HepG2 (cell line): Measurements from ENCODE around the gene PPOX. TPM values are rescaled to one million over a fixed set of nuclear protein-coding genes. Genes with fewer than 3 reads are reported as not detected.

Experiments used
- AGO1 ChIP-seq: fragments of 200-400 bp; formaldehyde crosslinking; IDR thresholded peaks from 2 replicates; pipeline ENCODE4 v1.6.1; 2017; ENCODE audit warnings: mild to moderate bottlenecking, low read depth, low read length, moderate library complexity; ENCODE audit not compliant: poor library complexity, severe bottlenecking
- BCL6 ChIP-seq: IDR thresholded peaks from 2 replicates; pipeline ENCODE4 v1.6.1; 2016; ENCODE audit warnings: missing genetic modification reagents, missing compliant biosample characterization
- CREBL2 ChIP-seq: sonication (generic); formaldehyde crosslinking; IDR thresholded peaks from 2 replicates; pipeline ENCODE4 v1.8.1; 2023; ENCODE audit warnings: missing genetic modification reagents, mild to moderate bottlenecking, borderline replicate concordance
- FOSL1 ChIP-seq: sonication (generic); formaldehyde crosslinking; IDR thresholded peaks from 2 replicates; pipeline ENCODE4 v1.9.0; 2021; ENCODE audit warnings: missing genetic modification reagents, borderline replicate concordance
- GTF3A ChIP-seq: sonication (generic); formaldehyde crosslinking; conservative IDR thresholded peaks from 2 replicates; pipeline ENCODE4 v1.4.0; 2020; ENCODE audit warnings: mild to moderate bottlenecking, missing genetic modification reagents
- KAT7 ChIP-seq: IDR thresholded peaks from 2 replicates; pipeline ENCODE4 v1.6.1; 2018; ENCODE audit warnings: borderline replicate concordance, missing compliant biosample characterization
- MAFF ChIP-seq: IDR thresholded peaks from 2 replicates; pipeline ENCODE4 v1.6.1; 2011; ENCODE audit warnings: low read depth, low read length, improper control_type of control experiment
- PRDM15 ChIP-seq: sonication (generic); formaldehyde crosslinking; IDR thresholded peaks from 2 replicates; pipeline ENCODE4 v1.4.0; 2020; ENCODE audit warnings: missing genetic modification reagents
- RCOR2 ChIP-seq: IDR thresholded peaks from 2 replicates; pipeline ENCODE4 v1.6.1; 2016; ENCODE audit warnings: missing biosample characterization, missing genetic modification reagents
- RXRA ChIP-seq: sonication (generic); formaldehyde crosslinking; IDR thresholded peaks from 2 replicates; pipeline ENCODE4 v1.5.1; 2020; ENCODE audit warnings: missing genetic modification reagents
- SUZ12 ChIP-seq: fragments of 150-350 bp; IDR thresholded peaks from 2 replicates; pipeline ENCODE4 v1.6.1; 2014; ENCODE audit warnings: low read depth, low read length
- ZBTB7B ChIP-seq: sonication (generic); formaldehyde crosslinking; IDR thresholded peaks from 2 replicates; pipeline ENCODE4 v1.4.0; 2020; ENCODE audit warnings: missing genetic modification reagents
- ZNF275 ChIP-seq: sonication (generic); formaldehyde crosslinking; IDR thresholded peaks from 2 replicates; pipeline ENCODE4 v1.8.0; 2022; ENCODE audit warnings: missing genetic modification reagents, mild to moderate bottlenecking, inconsistent platforms, borderline replicate concordance
- ZNF354B ChIP-seq: sonication (generic); formaldehyde crosslinking; IDR thresholded peaks from 2 replicates; pipeline ENCODE4 v1.8.0; 2022; ENCODE audit warnings: mild to moderate bottlenecking, missing genetic modification reagents
- ZNF572 ChIP-seq: sonication (generic); formaldehyde crosslinking; IDR thresholded peaks from 2 replicates; pipeline ENCODE4 v1.5.1; 2020; ENCODE audit warnings: mild to moderate bottlenecking, missing genetic modification reagents
- ZNF670 ChIP-seq: sonication (generic); formaldehyde crosslinking; IDR thresholded peaks from 2 replicates; pipeline ENCODE4 v1.8.0; 2022; ENCODE audit warnings: mild to moderate bottlenecking, missing genetic modification reagents, borderline replicate concordance
- ZNF784 ChIP-seq: sonication (generic); formaldehyde crosslinking; IDR thresholded peaks from 2 replicates; pipeline ENCODE4 v1.5.1; 2020; ENCODE audit warnings: missing genetic modification reagents, mild to moderate bottlenecking, borderline replicate concordance
- polyA plus RNA-seq, 8 experiments: library from polyadenylated mRNA; depleted of rRNA in 3 of 8; stranded (reverse) in 7 of 8; unstranded in 1 of 8; fragments of >200 nt; fragmentation: Illumina TruSeq in 4 of 8; extraction: Trizol in 4 of 8; gene quantifications; 2 replicates each; pipeline versions ENCODE4 v1.2.1 to v1.2.3, GENCODE V29; 2011 to 2016; ENCODE audit warnings: low read depth in 4 of 8, missing spikeins in 1 of 8, mixed read lengths in 1 of 8; ENCODE audit not compliant: insufficient read depth in 1 of 8
- total RNA-seq, 5 experiments: library from RNA; depleted of rRNA; stranded (reverse); fragments of >200 nt; fragmentation: Illumina TruSeq; extraction: Trizol; gene quantifications; 2 replicates each; pipeline ENCODE4 v1.2.3, GENCODE V29; 2016; ENCODE audit warnings: low read depth in 1 of 5
- TF ChIP-seq, protein P1 (sequence below): sonication (generic); formaldehyde crosslinking; conservative IDR thresholded peaks from 2 replicates; pipeline ENCODE4 v1.4.0; 2020; ENCODE audit warnings: missing genetic modification reagents
- TF ChIP-seq, protein P2 (sequence below): sonication (generic); formaldehyde crosslinking; conservative IDR thresholded peaks from 2 replicates; pipeline ENCODE4 v1.8.0; 2022; ENCODE audit warnings: missing genetic modification reagents

The PPOX gene
- total and polyA plus RNA-seq, 2 of the 13 experiments (the other 11 are each of a cell fraction or from before 2014, with no cell fraction given): 15.5 to 27.7 TPM

DNA sequence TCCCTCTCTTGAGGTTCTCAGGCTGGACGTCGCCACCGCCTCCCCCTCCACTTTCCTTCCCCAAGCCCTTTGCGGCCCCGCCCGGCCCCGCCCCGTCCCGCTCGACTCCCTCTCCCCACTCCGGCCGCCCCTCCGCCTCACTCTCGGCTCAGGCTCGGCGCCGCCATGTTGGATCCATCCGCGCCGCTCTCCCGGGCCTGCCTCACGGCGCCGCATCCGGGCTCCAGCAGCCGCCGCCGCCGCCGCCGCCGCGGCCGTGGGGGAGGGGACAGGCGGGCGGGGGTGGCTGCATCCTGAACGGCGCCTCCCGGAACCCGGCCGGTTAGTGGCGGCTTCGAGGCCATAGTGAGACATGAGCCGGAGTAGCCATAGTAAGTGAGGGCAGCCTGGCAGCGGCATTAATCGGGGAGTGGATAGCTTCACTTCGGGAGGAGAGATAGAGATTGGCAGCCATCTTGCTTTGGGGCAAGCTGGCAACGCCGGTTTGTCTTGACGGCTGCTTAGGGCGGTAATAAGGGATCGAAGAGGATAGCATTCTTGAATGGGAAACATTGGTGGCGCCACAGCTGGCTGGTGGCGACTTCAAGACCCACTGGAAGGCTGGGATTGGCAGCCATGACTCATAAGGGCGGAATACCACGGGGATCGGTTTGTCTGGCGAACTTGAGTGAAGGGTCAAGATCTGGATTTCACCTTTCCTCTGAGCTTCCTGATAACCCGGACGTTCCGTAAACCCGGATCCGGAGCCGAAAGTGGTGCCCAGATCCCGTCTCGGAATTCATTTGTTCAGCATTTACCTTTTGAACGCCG is 33.6 kb upstream of the PPOX start, which contains the start of gene DEDD (continued):
- no peak for TF ChIP-seq RXRA
- TF ChIP-seq PRDM15: peak; percentile 94
- 0 out of 2 replicates have a peak, but pooled peaks have one; percentile 28 for TF ChIP-seq ZNF275
- TF ChIP-seq BCL6 (CRISPR knock-in tag): peak; percentile 39; the same call in 1 of the 2 replicates
- no peak for TF ChIP-seq ZNF354B (CRISPR knock-in tag)
- TF ChIP-seq, protein P1, sequence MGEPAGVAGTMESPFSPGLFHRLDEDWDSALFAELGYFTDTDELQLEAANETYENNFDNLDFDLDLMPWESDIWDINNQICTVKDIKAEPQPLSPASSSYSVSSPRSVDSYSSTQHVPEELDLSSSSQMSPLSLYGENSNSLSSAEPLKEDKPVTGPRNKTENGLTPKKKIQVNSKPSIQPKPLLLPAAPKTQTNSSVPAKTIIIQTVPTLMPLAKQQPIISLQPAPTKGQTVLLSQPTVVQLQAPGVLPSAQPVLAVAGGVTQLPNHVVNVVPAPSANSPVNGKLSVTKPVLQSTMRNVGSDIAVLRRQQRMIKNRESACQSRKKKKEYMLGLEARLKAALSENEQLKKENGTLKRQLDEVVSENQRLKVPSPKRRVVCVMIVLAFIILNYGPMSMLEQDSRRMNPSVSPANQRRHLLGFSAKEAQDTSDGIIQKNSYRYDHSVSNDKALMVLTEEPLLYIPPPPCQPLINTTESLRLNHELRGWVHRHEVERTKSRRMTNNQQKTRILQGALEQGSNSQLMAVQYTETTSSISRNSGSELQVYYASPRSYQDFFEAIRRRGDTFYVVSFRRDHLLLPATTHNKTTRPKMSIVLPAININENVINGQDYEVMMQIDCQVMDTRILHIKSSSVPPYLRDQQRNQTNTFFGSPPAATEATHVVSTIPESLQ (CRISPR knock-in tag): 0 out of 2 replicates have a peak, but pooled peaks have one; percentile 34
- TF ChIP-seq ZNF670: peak; percentile 17; the same call in 1 of the 2 replicates
- TF ChIP-seq FOSL1 (CRISPR knock-in tag): peak; percentile 31; the same call in 1 of the 2 replicates
- no peak for TF ChIP-seq RCOR2
- TF ChIP-seq MAFF: no peak
- TF ChIP-seq KAT7 (CRISPR knock-in tag): 0 out of 2 replicates have a peak, but pooled peaks have one; percentile 24
- TF ChIP-seq SUZ12: no peak
- TF ChIP-seq, protein P2, sequence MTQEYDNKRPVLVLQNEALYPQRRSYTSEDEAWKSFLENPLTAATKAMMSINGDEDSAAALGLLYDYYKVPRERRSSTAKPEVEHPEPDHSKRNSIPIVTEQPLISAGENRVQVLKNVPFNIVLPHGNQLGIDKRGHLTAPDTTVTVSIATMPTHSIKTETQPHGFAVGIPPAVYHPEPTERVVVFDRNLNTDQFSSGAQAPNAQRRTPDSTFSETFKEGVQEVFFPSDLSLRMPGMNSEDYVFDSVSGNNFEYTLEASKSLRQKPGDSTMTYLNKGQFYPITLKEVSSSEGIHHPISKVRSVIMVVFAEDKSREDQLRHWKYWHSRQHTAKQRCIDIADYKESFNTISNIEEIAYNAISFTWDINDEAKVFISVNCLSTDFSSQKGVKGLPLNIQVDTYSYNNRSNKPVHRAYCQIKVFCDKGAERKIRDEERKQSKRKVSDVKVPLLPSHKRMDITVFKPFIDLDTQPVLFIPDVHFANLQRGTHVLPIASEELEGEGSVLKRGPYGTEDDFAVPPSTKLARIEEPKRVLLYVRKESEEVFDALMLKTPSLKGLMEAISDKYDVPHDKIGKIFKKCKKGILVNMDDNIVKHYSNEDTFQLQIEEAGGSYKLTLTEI (CRISPR knock-in tag): no peak
- no peak for TF ChIP-seq ZBTB7B (CRISPR knock-in tag)
- TF ChIP-seq ZNF784 (CRISPR knock-in tag): no peak
- TF ChIP-seq GTF3A (CRISPR knock-in tag): 0 out of 2 replicates have a peak, but pooled peaks have one; percentile 58
- peak; percentile 60 for TF ChIP-seq AGO1
- TF ChIP-seq CREBL2 (CRISPR knock-in tag): no peak; the same call in 1 of the 2 replicates
- no peak for TF ChIP-seq ZNF572 (CRISPR knock-in tag)
